Left cardiac atrium (tissue), 4 donors: ENCODE results near the gene INIP. TPM values are rescaled to one million over a fixed set of nuclear protein-coding genes. Genes with fewer than 3 reads are reported as not detected.
A peak's percentile ranks its signal among the peaks of the same experiment; 100 is the strongest.
"Not testable (repeated sequence)": the region's sequence is repeated elsewhere in the genome, so short reads cannot be mapped to it uniquely, and the experiment has no call there.

Experiments
- ATAC-seq, 2 donors: fragments of 200-7000 bp; cut with Tn5 transposase; one replicate each; pipeline ENCODE4 v1.9.1; 2020; ENCODE audit warnings: mild to moderate bottlenecking in 2 of 2, moderate library complexity in 2 of 2
- DNase-seq: peaks from one replicate; pipeline ENCODE4 v3.0.0-alpha.2; 2020
- intact Hi-C, 2 donors: fragments of 100-400 bp; cut with DNase I; formaldehyde crosslinking; loops; one replicate each; pipeline versions ENCODE4 v1.14.1 to v1.15.1; 2022 to 2023
- total RNA-seq, 2 donors: library from RNA; stranded (reverse); fragmentation: NEBNext Ultra II Directional; extraction: Animal tissue kit (Norgen Biotek cat#: 25700); gene quantifications; one replicate each; pipeline ENCODE4 v1.2.1, GENCODE V29; 2021
- donor health status: DM: no; HTN: yes; CAD: no.
- donor health status: DM: no; HTN: yes; CAD: no; lungs with severe emphysema.
- donor health status: DM: yes; HTN: yes; CAD: no.
- donor health status: Dilated cardiomyopathy.

Gene INIP
- total RNA-seq, 2 donors from 2014 or later: 16.6 TPM

DNA sequence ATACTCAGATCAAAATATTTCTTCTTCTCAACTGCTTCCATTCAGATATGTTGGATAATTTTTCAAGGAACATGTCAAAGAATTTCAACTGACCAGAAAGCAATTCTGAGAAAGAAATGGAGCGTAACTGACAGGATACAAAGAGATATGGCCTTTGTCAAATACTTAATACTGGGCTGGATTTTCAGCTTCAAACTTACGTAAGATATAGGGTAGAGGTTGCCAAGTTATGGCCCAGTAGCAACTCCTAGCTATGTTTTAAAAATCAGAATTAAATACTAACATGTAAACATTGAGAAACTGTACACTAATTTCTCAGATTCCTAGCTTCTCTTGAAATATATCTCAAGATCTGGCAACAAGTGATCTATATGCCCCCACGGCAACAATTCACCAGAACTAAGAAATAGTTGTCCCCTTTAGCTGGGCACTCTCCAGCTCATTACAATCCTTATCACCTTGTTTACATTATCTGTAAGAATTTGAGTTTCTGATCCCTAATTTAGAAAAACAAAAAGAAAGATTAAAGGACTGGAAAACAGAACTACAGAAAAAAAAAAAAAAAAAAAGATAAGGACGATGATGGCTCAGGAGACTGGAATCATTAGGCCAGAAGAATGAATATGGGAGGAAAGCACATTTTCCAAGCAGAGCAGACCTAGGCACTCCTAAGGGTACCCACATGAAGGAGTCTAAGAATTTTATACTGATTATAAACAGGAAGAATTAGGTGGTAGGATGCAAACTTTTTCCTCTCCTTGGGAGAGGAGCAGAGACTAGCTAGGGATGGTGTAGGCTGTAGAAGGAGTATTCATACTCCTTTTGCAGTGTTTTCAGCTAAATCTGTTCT, 23.0 kb downstream of the INIP start:
- ATAC-seq (no peak), DNase-seq (no peak)
- intact Hi-C loops: no loop called here

DNA sequence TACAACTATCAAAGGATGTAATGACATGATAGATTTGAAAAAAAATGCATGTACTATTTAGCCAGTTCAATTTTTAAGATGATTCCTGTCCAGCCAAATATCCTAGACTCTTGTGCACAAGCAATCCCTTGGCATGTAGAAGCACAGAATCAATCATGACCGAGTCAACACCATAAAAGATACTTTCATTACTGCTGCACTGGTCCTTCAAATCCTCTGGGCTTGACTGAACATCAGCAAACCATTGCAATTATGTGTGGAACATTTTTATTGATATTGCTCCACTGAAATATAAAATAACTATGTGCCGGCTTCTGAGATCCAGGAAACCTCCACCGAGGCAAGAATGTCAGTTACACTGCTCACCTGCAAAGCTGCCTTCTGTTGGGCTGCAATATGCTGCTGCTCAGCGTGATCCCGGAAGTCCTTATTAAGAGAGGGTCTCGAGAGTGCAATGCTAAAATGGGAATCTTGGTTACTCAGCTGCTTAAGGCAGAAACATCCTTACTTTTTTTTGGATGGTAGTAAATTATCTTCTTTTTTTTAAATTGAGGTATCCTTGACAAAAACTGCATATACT, 28.7 kb downstream of the INIP start:
- intact Hi-C loops: no loop called here
- no peak for ATAC-seq

DNA sequence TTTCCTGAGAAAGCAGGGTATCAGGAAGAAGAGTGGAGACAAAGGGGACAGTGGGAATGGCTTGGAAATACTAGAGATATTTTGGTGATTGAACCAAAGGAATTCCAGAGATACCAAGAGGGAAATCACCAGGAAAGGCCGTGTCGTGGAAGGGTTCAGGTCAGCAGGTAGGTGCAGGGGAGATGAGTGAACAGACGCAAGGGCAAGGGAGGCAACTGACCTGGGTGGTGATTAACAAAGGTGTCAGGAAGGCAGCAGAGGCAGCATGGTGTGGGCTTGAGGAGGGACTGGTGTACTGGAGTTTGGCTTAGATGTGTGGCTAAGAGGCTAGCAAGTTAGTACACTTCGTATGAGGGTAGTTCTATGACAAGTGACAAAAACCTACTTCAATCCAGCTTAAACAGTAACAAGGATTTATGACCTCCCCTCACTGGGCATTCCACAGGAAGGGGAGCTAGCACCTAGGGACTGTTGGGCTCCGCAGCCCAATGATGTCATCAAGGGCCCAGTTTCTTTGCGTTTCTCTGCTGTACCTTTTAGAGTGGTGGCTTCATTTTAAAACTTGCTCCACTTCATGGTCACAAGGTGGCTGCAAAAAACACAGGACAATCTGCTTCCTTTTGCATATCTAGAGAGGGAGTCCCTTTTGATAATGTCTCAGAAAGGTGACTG, 37.0 kb downstream of the INIP start:
- no peak for ATAC-seq
- intact Hi-C loops: no loop called here

More for the DNA sequence above, 28.7 kb downstream of the INIP start:
- no peak for DNase-seq

DNA sequence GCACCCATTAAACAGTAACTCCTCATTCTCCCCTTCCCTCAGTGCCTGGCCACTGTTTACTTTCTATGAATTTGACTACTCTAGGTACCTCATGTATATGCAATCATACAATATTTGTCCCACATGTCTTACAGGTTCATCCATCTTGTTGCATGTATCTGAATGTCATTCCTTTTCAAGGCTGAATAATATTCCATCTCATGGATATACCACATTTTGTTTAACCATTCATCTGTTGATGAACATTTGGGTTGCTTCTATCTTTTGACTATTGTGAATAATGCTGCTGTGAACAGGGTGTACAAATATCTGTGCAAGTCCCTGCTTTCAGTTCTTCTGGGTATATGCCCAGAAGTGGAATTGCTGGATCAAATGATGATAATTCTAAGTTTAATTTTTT, 40.9 kb downstream of the INIP start:
- DNase-seq: no peak
- intact Hi-C loops: no loop called here
- ATAC-seq: no peak

More for the DNA sequence above, 37.0 kb downstream of the INIP start:
- DNase-seq: no peak

- intact Hi-C loops, ATAC-seq, DNase-seq: not testable (repeated sequence)
Measured at GRCh38 chr9:112673221-112673620, 44.7 kb downstream of the INIP start.

DNA sequence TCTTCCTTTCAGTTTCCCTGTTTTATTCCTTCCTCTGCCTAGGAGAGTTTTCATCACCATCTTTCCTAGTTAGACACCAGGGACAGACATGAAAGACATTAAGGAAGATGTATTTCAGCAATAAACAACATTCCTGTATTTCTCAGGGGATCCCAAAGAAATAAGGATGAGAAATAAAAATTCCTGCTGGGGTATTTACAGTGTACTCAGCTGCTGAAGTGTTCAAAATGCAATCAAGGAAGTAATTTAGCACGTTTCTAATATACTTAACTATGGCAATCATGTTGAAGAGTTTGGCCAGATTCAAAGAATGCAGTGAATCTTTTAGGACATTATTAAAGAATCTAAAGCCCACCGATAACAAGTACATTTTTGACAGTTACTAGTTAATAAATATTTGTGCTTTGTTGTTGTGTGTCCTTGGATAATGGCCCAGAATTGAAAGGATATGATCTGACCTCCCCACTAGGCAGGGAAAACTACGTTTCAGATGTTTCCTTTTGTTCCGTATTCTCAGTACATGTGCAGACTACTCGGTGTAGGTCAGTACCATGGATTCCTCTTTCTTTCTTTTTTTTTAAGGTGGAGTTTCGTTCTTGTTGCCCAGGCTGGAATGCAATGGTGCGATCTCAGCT, 46.8 kb downstream of the INIP start:
- ATAC-seq: no peak
- DNase-seq: no peak
- intact Hi-C loops: no loop called here

DNA sequence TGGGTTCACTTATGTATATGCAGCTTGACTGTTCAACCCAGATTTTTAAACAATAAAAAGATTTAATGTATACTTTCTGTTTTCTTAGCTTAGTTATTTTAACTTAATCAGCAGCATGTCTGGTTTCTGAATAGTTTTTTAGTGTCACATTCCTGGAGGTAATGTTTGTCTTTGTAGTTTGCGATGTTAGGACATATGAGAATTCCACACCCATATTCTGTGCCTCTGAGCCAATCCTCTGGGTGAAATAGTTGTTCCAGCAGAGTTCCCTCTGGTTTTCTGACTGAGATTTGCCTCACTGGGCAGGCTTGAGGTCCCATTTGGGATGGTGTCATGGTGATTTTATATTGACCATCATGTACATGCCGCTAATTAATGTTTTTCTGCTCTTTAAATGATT, 48.6 kb downstream of the INIP start:
- ATAC-seq (no peak), DNase-seq (no peak)
- intact Hi-C loops: no loop called here

- ATAC-seq (no peak), DNase-seq (no peak)
- intact Hi-C loops: no loop called here
Measured at GRCh38 chr9:112665347-112665746, 52.6 kb downstream of the INIP start.

GRCh38 chr9:112664531-112664930, 53.4 kb downstream of the INIP start:
- ATAC-seq (no peak), DNase-seq (no peak)
- intact Hi-C loops: no loop called here

- ATAC-seq (no peak), DNase-seq (no peak)
- intact Hi-C loops: no loop called here
Measured at GRCh38 chr9:112663681-112664080, 54.2 kb downstream of the INIP start.

DNA sequence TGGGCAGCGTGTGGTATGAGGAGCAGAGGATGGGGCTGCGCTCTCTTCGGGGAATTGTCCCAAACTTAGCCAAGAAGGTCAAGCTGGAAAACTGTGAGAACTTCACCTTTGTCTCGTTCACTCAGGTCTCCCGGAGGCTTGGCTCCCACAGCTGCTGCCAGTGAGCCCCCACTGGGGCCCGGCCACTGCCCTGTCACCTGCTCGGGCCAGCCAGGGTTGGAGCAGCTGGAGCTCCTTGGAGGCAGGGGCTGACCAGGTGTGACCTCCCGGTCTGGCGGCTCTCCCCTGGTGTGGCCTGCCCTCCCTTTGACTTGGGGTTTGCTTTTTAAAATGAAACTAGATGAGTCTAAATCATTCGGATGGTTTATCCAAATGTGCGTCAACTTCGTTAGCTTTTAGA, 58.0 kb downstream of the INIP start:
- DNase-seq (no peak), ATAC-seq (no peak)

DNA sequence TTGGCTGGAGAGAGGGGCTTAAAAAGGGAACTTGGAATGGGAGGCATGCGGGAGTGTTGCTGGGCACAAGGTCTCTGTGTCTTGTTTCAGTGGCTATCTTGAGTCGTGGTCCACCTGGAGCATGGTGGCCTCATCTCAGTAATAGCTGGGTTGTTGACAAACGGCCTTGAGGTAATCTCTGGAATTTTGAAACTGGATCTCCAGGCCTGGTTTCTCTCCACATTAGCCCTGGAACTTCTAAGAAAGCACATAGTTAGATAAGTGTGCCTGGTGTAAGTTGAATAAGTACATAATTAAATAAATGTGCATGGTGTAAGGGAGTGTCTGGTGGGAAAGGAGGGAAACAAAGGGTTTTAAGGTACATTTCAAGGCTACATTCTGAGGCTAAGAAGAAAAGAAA, 62.2 kb downstream of the INIP start:
- no peak for ATAC-seq

More for the DNA sequence above, 58.0 kb downstream of the INIP start:
- intact Hi-C loops: no loop called here

GRCh38 chr9:112654282-112654681, 63.6 kb downstream of the INIP start:
- DNase-seq (no peak), ATAC-seq (no peak)

More for the DNA sequence above, 62.2 kb downstream of the INIP start:
- no peak for DNase-seq
- intact Hi-C loops: no loop called here

GRCh38 chr9:112648624-112649023, 69.3 kb downstream of the INIP start:
- ATAC-seq (no peak), DNase-seq (no peak)
- intact Hi-C loops: no loop called here

More at GRCh38 chr9:112654282-112654681, 63.6 kb downstream of the INIP start:
- intact Hi-C loops: no loop called here

DNA sequence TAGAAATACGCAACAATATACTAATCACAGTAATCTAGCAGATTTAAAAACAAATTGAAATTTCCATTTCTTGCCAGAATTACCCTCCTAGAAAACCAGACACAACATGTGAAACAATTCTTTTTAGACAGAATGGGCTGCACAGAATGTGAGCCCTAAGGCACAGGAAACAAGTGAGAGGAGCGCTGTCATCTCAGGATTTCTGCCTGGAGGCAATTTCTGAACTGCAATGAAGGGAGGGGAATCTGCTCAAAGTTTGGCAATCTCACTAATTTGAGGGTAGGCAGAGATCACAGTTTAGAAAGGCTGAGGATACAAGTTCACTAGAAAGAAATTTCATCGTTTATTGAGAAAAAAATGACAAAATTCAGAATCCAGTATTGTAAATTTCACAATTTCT, 70.3 kb downstream of the INIP start:
- DNase-seq (no peak), ATAC-seq (no peak)
- intact Hi-C loops: no loop called here

GRCh38 chr9:112642126-112642525, 75.8 kb downstream of the INIP start:
- DNase-seq (no peak), ATAC-seq (peak; percentile 72 to 95)
- intact Hi-C loops: no loop called here

DNA sequence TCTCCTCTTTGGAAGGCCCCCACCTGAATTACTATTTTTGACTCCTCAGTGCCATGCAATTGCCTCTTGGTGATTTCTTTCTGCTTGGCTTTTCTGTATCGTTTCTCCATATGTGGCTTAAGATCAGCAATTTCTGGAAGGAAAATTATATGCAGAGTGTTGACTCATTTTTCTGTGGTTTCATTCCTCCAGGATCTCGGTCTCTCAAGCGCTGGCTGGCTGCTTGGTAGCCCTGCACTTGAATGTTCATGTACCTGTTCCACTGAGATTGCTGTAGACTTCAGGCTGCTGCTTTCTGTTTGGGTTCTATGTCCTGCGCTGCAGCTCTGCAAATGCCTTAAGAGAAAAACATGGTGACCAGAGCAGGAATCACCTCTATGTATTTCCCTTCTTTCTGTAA, 77.6 kb downstream of the INIP start:
- ATAC-seq (no peak), DNase-seq (no peak)
- intact Hi-C loops: no loop called here
